Inflammatory macrophage (primary cell): ENCODE data around the gene USP53.
"Not testable (repeated sequence)": the region's sequence is repeated elsewhere in the genome, so short reads cannot be mapped to it uniquely, and the experiment has no call there.

ENCODE experiments used
- DNase-seq, 2 donors: peaks; one replicate each; pipeline ENCODE4 v3.0.0-alpha.2; 2020 to 2022
- total RNA-seq, 18 experiments: gene quantifications; one replicate each; lab custom pipeline; 2026; ENCODE audit warnings: mixed read lengths in 6 of 18, inconsistent platforms in 2 of 18; lab: John Stamatoyannopoulos, UW

Gene USP53
- total RNA-seq, result 4.3 to 23.4 (median 10.7) reads per million in 18 experiments

GRCh38 chr4:119212234-119212963 is at the start of gene USP53:
USP53 (plus strand) TSS chr4:119212713; CDS start chr4:119239760, 27,047 bp downstream.
- peak; percentile 90 to 91 for DNase-seq

- no peak for DNase-seq
Observed at GRCh38 chr4:119165767-119166166, 46.7 kb upstream of the USP53 start.

- no peak for DNase-seq
Observed at GRCh38 chr4:119170195-119170594, 42.3 kb upstream of the USP53 start.

- no peak for DNase-seq
Observed at GRCh38 chr4:119172223-119172622, 40.3 kb upstream of the USP53 start.

GRCh38 chr4:119173729-119174361 is 38.7 kb upstream of the USP53 start:
- not testable (repeated sequence) for DNase-seq

DNA sequence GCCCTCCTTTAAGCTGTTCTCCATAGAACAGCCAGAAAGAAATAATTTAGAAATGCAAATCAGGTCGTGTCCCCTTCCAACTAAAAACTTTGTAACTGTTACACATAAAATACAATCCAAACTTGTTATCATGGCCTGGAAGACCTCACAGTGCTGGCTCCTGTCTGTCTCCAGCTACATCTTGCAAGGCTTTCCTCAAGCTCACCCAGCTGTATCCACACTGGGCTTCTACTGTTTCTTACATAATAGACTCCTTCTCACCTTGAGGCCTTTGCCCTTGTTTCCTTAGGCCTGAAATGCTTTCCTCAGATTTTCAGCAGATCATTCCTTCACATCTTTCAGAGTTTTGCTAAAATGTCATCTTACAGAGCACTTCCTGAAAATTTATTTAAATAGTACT is 33.5 kb upstream of the USP53 start:
- DNase-seq, result no peak

DNA sequence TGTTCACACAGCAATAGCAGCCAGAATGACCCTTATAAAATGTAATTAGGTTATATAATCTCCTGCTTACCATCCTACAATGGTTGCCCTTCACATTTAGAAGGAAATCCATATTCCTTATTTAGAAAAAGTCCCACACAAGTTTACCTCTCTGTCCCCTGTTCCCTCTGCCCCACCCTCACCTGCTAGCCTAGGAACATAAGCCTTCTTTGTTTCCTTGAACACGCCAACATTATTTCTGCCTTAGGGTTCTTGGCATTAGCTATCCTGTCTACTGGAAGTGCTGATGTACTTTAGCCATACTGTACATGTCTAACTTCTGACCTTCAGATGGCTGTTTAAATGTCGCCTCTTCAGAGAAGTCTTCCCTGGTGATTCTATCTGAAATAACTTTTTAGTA is 28.4 kb upstream of the USP53 start:
- DNase-seq, result no peak

- DNase-seq, result peak in 1 of 2 donors; percentile 51
Observed at GRCh38 chr4:119189638-119190037, 22.9 kb upstream of the USP53 start.

DNA sequence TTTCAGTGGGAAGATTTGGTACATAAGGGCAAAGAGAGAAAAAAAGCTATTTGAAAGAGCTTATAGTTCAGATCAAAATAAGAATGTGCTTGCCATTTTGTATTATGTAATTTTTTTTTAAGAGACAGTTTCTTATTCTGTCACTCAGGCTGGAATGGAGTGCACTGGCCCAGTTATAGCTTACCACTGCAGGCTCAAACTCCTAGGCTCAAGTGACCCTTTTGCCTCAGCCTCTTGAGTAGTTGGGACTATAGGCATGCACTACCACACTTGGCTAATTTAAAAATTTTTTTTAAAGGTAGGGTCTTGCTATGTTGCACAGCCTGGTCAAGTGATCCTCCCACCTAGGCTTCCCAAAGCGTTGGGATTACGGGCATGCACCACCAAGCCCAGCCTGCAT is 22.2 kb upstream of the USP53 start:
- no peak for DNase-seq

- DNase-seq, result no peak
Observed at GRCh38 chr4:119191505-119191904, 21.0 kb upstream of the USP53 start.

GRCh38 chr4:119197772-119198212 is 14.7 kb upstream of the USP53 start:
- DNase-seq, result no peak

- peak in 1 of 2 donors; percentile 60 for DNase-seq
Observed at GRCh38 chr4:119204916-119205315, 7.6 kb upstream of the USP53 start.

GRCh38 chr4:119205690-119206089 is 6.8 kb upstream of the USP53 start:
- DNase-seq, result no peak

DNA sequence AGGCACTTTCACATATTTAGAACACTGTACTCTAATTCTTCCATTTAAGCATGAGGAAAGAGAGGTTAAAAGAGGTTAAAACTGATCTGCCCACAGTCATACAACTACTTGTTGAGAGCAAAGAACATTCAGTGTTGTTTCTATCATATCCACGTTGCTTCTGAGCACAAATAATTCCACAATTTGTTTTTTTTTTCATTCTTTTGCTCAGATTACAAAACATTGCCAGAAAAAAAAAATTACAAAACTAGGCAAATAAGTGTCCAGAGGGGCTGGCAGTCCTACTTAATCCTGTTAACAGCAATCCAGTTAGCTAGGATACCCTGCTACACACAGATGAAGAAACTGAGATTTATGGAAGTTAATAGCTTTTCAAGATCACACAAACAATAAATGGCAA is 6.3 kb upstream of the USP53 start:
- no peak for DNase-seq

- DNase-seq, result no peak
Observed at GRCh38 chr4:119207051-119207450, 5.5 kb upstream of the USP53 start.

DNA sequence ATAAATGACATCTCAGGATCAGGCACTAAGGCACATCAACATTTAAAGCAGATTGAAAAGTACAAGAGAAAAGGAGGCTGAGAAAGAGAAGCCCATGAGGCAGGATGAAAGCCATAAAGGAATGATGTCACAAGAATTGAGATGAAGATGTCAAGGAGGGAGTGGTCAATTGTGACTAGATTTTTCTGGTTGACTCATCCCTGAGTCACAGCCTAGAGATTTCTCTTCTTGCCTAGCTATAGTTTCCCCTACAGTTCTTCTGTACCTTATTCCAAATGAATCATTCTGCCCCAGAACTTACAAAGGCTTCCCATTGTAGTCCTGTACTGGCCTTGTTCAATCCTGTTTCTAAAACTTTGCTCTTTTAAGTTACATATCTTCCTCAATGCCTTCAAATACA is 3.4 kb upstream of the USP53 start:
- DNase-seq, result peak; percentile 74 to 81

- DNase-seq, result no peak
Observed at GRCh38 chr4:119209586-119209985, 2.9 kb upstream of the USP53 start.

DNA sequence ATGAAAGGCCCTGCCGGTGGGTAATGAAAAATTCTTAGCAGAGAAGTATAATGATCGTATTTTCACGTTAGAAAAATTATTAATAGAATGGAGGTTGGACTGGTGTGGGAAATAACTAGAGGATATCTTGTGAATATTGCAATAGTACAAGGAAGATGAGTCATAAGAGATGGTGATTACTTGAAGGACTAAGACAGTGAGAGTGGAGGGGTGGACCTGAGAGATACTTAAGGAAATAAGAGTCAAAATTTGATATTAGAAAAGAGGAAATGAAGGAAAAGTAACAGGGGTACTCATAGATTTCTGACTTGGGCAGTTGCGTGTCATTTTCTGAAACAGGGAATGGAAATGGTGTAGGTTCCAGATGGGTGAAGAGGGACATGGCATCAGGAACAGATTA is 1.7 kb upstream of the USP53 start:
- peak in 1 of 2 donors; percentile 22 for DNase-seq

- DNase-seq, result no peak
Observed at GRCh38 chr4:119211867-119212233, 663 bp upstream of the USP53 start.

- peak; percentile 65 to 74 for DNase-seq
Observed at GRCh38 chr4:119212964-119213606, 572 bp downstream of the USP53 start.

DNA sequence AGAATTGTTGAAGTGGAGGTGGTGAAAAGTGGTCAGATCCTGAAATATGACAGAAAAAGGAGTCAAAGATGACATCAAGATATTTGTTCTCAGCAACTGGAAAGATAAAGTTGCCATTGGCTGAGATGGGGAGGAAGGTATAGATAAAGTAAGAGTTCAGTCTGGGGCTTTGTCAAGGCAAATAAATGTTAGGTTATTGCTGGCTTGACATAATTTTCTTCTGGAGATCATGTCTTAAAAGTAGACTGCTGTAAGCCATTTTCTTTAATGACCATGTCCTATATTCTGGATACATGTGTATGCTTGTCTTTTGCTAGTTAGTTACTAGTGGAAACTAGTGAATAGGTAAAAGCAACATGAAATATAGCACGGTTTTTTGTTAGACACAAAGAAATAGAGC is 5.6 kb downstream of the USP53 start:
- no peak for DNase-seq

DNA sequence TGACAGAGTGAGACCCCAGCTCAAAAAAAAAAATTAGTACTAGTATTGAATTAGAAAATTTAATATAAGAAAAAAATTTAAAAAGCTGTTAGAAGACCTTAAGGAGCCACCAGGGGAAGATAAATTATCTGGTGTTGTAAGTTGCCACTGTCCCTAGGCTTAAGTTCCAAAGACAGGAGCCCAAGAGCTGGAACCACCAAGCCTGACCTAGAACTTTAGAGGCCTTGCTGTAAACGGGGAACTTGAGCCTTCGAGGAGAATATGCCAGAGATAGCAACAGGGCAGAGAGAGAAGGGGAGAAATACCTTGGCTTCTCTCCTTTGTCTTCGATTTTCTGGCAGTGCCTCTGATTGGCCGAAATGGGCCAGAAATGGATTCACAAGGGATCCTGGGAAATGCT is 8.9 kb downstream of the USP53 start:
- no peak for DNase-seq

GRCh38 chr4:119227690-119228089 is 15.2 kb downstream of the USP53 start:
- DNase-seq, result no peak

DNA sequence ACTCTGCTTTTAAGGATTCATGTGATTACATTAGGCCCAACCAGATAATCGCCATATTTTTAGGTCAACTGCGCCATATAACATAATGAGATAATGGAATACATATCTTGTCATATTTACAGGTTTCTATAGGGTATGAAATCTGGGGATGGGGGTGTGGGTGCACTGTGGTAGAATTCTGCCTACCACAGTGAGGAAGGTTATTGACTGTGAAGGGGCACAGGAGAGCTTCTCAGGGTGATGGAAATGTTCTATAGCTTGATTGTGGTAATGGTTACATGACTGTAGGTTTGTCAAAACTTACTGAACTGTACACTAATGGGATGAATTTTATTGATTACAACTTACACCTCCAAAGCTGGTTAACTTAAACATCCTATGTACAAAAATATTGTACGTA is 15.9 kb downstream of the USP53 start:
- no peak for DNase-seq
